PFSK-1 (cell line): ENCODE results near the gene TULP3.

Experiments used
- FOXP2 ChIP-seq: optimal IDR thresholded peaks from 2 replicates; pipeline ENCODE3; 2011; ENCODE audit warnings: borderline replicate concordance, control low read depth, inconsistent platforms; ENCODE audit not compliant: insufficient read depth; ENCODE audit errors: extremely low read length, extremely low read depth
- POLR2AphosphoS5 ChIP-seq: IDR thresholded peaks from 2 replicates; pipeline ENCODE4 v1.6.1; 2012; ENCODE audit warnings: low read depth, mild to moderate bottlenecking, control low read depth, low read length, moderate library complexity
- SIN3A ChIP-seq: IDR thresholded peaks from 2 replicates; pipeline ENCODE4 v1.6.1; 2012; ENCODE audit warnings: mild to moderate bottlenecking, low read length, moderate library complexity, borderline replicate concordance; ENCODE audit not compliant: insufficient read depth
- TAF1 ChIP-seq: IDR thresholded peaks from 2 replicates; pipeline ENCODE4 v1.6.1; 2012; ENCODE audit warnings: low read length, control low read depth, borderline replicate concordance; ENCODE audit not compliant: insufficient read depth
- TF ChIP-seq, protein P1 (sequence below), 2 experiments: IDR thresholded peaks; 2 replicates each; pipeline versions ENCODE4 v1.6.1 to v1.8.0; 2011 to 2012; ENCODE audit warnings: low read depth in 2 of 2, low read length in 2 of 2, control low read depth in 1 of 2, inconsistent platforms in 1 of 2, mild to moderate bottlenecking in 1 of 2, moderate library complexity in 1 of 2; ENCODE audit not compliant: insufficient read depth in 1 of 2

The TULP3 gene

DNA sequence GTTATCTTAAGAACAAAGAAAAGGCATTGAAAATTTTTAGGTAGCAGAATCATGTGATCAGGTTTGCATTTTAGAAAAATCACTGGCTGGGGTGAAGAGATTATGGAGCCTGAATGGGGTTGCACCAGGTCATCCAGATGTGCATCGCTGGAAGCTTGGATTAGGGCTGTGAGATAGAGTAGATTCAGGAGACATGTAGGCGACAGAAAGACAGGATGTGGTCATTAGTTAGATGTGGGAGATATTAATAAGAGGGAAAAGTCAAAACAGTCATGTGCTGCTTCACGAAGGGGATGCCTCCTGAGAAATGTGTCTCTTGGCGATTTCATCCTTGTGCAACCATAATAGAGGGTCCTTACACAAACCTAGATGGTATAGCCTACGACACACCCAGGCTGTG is 93.6 kb downstream of the TULP3 start:
- TF ChIP-seq, protein P1, sequence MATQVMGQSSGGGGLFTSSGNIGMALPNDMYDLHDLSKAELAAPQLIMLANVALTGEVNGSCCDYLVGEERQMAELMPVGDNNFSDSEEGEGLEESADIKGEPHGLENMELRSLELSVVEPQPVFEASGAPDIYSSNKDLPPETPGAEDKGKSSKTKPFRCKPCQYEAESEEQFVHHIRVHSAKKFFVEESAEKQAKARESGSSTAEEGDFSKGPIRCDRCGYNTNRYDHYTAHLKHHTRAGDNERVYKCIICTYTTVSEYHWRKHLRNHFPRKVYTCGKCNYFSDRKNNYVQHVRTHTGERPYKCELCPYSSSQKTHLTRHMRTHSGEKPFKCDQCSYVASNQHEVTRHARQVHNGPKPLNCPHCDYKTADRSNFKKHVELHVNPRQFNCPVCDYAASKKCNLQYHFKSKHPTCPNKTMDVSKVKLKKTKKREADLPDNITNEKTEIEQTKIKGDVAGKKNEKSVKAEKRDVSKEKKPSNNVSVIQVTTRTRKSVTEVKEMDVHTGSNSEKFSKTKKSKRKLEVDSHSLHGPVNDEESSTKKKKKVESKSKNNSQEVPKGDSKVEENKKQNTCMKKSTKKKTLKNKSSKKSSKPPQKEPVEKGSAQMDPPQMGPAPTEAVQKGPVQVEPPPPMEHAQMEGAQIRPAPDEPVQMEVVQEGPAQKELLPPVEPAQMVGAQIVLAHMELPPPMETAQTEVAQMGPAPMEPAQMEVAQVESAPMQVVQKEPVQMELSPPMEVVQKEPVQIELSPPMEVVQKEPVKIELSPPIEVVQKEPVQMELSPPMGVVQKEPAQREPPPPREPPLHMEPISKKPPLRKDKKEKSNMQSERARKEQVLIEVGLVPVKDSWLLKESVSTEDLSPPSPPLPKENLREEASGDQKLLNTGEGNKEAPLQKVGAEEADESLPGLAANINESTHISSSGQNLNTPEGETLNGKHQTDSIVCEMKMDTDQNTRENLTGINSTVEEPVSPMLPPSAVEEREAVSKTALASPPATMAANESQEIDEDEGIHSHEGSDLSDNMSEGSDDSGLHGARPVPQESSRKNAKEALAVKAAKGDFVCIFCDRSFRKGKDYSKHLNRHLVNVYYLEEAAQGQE (IDR thresholded peaks at IDR 0.05; ENCODE audit: insufficient read depth in 1 of 2, low read depth in 2 of 2, low read length in 2 of 2), result no peak
- TF ChIP-seq TAF1 (no peak), SIN3A (no peak), POLR2AphosphoS5 (no peak), FOXP2 (no peak)

DNA sequence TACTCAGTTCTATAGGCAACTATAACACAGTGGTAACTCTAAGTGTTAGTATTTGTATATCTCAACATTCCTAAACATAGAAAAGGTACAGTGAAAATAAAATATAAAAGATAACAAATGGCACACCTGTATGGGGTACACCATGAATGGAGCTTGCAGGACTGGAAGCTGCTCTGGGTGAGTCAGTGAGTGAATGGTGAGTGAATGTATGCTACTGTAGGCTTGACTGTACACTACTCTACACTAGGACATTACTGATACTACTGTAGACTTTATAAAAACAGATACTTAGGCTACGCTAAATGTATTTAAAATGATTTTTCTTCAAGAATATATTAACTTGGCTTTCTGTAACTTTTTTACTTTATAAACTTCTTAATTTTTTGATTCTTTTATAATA is 94.0 kb downstream of the TULP3 start:
- TF ChIP-seq SIN3A (no peak), FOXP2 (no peak), POLR2AphosphoS5 (no peak), TAF1 (no peak)
- TF ChIP-seq, protein P1 (IDR thresholded peaks at IDR 0.05; ENCODE audit: insufficient read depth in 1 of 2, low read depth in 2 of 2, low read length in 2 of 2), result no peak

DNA sequence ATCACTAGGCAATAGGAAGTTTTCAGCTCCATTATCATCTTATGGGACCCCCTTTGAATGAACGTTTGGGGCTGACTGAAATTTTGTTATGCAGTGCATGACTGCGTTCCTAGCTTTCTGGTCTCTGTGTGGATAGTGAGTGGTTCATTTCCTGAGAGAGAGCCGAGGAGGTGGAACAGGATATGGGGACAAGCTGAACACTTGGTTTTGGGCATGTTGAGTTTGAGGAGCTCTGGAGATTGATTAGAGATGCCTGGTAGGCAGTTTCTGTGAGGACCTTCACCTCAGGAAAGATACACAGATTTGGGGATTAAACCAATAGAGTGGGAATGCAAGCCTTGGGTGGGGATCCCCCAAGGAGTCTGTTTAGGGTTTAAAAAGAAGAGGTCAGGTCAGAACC is 96.2 kb downstream of the TULP3 start:
- TF ChIP-seq POLR2AphosphoS5 (no peak), TAF1 (no peak), SIN3A (no peak), FOXP2 (no peak)
- TF ChIP-seq, protein P1 (IDR thresholded peaks at IDR 0.05; ENCODE audit: insufficient read depth in 1 of 2, low read depth in 2 of 2, low read length in 2 of 2), result no peak

DNA sequence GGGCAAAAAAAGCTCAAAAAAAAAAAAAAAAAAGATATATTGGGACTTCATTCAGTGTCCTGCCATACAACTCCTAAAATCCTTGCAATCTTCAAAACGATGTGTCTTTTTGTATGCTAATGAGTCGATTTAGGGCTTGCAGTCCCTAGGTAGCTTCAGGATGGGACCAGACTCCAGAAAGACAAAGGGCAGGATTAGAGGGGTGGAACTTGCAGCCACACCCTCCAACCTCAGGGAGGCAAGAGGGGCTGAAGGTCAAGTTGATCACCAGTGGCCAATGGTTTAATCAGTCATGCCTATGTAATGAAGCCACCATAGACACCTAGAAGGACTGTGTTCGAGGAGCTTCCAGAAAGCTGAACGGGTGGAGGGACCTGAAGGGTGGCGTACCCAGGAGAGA is 97.8 kb downstream of the TULP3 start:
- no peak for TF ChIP-seq TAF1
- TF ChIP-seq, protein P1 (IDR thresholded peaks at IDR 0.05; ENCODE audit: insufficient read depth in 1 of 2, low read depth in 2 of 2, low read length in 2 of 2), result no peak
- no peak for TF ChIP-seq FOXP2
- TF ChIP-seq SIN3A, result no peak
- no peak for TF ChIP-seq POLR2AphosphoS5
